ENCODE results near the gene IFNLR1.

DNA sequence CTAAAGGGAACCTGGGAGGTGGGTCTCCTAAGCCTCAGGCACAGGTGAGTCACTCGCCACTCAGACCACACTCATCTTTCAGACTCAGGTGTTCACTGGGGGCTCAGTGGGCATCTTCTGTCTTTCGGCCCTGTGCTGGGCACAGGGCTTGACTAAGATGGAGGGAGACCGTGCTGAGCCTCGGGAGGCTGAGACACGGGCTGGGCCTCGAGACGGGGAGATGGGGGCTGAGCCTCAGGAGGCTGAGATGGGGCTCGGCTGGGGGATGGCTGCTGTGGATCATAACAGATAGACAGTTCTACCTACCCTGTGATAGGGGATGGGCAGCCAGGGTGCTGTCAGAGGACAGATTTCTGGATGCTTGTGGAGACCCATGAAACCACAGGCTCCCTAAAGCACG lies 15.5 kb upstream of the IFNLR1 start:
- TF ChIP-seq ZNF253 (CRISPR knock-in tag; conservative IDR thresholded peaks at IDR 0.05), result no peak
- TF ChIP-seq ZNF274 (IDR thresholded peaks at IDR 0.05; ENCODE audit: borderline replicate concordance, low read depth, low read length), result no peak
- TF ChIP-seq NFYB (IDR thresholded peaks at IDR 0.05; ENCODE audit: extremely low read depth, insufficient read length), result no peak
- TF ChIP-seq, protein P1, sequence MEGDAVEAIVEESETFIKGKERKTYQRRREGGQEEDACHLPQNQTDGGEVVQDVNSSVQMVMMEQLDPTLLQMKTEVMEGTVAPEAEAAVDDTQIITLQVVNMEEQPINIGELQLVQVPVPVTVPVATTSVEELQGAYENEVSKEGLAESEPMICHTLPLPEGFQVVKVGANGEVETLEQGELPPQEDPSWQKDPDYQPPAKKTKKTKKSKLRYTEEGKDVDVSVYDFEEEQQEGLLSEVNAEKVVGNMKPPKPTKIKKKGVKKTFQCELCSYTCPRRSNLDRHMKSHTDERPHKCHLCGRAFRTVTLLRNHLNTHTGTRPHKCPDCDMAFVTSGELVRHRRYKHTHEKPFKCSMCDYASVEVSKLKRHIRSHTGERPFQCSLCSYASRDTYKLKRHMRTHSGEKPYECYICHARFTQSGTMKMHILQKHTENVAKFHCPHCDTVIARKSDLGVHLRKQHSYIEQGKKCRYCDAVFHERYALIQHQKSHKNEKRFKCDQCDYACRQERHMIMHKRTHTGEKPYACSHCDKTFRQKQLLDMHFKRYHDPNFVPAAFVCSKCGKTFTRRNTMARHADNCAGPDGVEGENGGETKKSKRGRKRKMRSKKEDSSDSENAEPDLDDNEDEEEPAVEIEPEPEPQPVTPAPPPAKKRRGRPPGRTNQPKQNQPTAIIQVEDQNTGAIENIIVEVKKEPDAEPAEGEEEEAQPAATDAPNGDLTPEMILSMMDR (IDR thresholded peaks at IDR 0.05 in 2 of 3, conservative IDR thresholded peaks at IDR 0.05 in 1 of 3; ENCODE audit: insufficient read depth in 2 of 3, low read depth in 1 of 3, low read length in 3 of 3), result no peak
- TF ChIP-seq, protein P2, sequence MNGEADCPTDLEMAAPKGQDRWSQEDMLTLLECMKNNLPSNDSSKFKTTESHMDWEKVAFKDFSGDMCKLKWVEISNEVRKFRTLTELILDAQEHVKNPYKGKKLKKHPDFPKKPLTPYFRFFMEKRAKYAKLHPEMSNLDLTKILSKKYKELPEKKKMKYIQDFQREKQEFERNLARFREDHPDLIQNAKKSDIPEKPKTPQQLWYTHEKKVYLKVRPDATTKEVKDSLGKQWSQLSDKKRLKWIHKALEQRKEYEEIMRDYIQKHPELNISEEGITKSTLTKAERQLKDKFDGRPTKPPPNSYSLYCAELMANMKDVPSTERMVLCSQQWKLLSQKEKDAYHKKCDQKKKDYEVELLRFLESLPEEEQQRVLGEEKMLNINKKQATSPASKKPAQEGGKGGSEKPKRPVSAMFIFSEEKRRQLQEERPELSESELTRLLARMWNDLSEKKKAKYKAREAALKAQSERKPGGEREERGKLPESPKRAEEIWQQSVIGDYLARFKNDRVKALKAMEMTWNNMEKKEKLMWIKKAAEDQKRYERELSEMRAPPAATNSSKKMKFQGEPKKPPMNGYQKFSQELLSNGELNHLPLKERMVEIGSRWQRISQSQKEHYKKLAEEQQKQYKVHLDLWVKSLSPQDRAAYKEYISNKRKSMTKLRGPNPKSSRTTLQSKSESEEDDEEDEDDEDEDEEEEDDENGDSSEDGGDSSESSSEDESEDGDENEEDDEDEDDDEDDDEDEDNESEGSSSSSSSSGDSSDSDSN (IDR thresholded peaks at IDR 0.05; ENCODE audit: borderline replicate concordance in 1 of 2, low read depth in 2 of 2, low read length in 2 of 2), result no peak
- no peak for TF ChIP-seq NR3C1 (CRISPR knock-in tag; IDR thresholded peaks at IDR 0.05)
- TF ChIP-seq, protein P3, sequence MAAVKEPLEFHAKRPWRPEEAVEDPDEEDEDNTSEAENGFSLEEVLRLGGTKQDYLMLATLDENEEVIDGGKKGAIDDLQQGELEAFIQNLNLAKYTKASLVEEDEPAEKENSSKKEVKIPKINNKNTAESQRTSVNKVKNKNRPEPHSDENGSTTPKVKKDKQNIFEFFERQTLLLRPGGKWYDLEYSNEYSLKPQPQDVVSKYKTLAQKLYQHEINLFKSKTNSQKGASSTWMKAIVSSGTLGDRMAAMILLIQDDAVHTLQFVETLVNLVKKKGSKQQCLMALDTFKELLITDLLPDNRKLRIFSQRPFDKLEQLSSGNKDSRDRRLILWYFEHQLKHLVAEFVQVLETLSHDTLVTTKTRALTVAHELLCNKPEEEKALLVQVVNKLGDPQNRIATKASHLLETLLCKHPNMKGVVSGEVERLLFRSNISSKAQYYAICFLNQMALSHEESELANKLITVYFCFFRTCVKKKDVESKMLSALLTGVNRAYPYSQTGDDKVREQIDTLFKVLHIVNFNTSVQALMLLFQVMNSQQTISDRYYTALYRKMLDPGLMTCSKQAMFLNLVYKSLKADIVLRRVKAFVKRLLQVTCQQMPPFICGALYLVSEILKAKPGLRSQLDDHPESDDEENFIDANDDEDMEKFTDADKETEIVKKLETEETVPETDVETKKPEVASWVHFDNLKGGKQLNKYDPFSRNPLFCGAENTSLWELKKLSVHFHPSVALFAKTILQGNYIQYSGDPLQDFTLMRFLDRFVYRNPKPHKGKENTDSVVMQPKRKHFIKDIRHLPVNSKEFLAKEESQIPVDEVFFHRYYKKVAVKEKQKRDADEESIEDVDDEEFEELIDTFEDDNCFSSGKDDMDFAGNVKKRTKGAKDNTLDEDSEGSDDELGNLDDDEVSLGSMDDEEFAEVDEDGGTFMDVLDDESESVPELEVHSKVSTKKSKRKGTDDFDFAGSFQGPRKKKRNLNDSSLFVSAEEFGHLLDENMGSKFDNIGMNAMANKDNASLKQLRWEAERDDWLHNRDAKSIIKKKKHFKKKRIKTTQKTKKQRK (IDR thresholded peaks at IDR 0.05; ENCODE audit: borderline replicate concordance, low read depth, low read length), result no peak
- TF ChIP-seq, protein P4, sequence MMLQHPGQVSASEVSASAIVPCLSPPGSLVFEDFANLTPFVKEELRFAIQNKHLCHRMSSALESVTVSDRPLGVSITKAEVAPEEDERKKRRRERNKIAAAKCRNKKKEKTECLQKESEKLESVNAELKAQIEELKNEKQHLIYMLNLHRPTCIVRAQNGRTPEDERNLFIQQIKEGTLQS (IDR thresholded peaks at IDR 0.05), result no peak
- TF ChIP-seq, protein P4 (CRISPR knock-in tag; conservative IDR thresholded peaks at IDR 0.05), result no peak
- TF ChIP-seq MED1 (CRISPR knock-in tag; IDR thresholded peaks at IDR 0.05; ENCODE audit: borderline replicate concordance), result no peak
- TF ChIP-seq ZSCAN29 (IDR thresholded peaks at IDR 0.05), result no peak
- no peak for TF ChIP-seq TCF7 (IDR thresholded peaks at IDR 0.05; ENCODE audit: borderline replicate concordance)
- TF ChIP-seq, protein P5, sequence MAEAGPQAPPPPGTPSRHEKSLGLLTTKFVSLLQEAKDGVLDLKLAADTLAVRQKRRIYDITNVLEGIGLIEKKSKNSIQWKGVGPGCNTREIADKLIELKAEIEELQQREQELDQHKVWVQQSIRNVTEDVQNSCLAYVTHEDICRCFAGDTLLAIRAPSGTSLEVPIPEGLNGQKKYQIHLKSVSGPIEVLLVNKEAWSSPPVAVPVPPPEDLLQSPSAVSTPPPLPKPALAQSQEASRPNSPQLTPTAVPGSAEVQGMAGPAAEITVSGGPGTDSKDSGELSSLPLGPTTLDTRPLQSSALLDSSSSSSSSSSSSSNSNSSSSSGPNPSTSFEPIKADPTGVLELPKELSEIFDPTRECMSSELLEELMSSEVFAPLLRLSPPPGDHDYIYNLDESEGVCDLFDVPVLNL (CRISPR knock-in tag; IDR thresholded peaks at IDR 0.05; ENCODE audit: low read depth), result no peak
- TF ChIP-seq, protein P6, sequence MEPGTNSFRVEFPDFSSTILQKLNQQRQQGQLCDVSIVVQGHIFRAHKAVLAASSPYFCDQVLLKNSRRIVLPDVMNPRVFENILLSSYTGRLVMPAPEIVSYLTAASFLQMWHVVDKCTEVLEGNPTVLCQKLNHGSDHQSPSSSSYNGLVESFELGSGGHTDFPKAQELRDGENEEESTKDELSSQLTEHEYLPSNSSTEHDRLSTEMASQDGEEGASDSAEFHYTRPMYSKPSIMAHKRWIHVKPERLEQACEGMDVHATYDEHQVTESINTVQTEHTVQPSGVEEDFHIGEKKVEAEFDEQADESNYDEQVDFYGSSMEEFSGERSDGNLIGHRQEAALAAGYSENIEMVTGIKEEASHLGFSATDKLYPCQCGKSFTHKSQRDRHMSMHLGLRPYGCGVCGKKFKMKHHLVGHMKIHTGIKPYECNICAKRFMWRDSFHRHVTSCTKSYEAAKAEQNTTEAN (CRISPR knock-in tag; IDR thresholded peaks at IDR 0.05), result no peak
- no peak for TF ChIP-seq SETDB1 (IDR thresholded peaks at IDR 0.05; ENCODE audit: low read length)

Measured in K562 (cell line).